ENCODE measurements around the gene DTNB. TPM values are rescaled to one million over a fixed set of nuclear protein-coding genes. Genes with fewer than 3 reads are reported as not detected.

The DTNB gene
- total RNA-seq, 1 donor = 12.9 TPM

- peak in 2 of 3 donors; percentile 21 to 39 for DNase-seq (ENCODE audit: low read depth in 2 of 3, low spot score in 2 of 3)
These were observed 160.7 kb downstream of the DTNB start for GRCh38 chr2:25512707-25513106.

DNA sequence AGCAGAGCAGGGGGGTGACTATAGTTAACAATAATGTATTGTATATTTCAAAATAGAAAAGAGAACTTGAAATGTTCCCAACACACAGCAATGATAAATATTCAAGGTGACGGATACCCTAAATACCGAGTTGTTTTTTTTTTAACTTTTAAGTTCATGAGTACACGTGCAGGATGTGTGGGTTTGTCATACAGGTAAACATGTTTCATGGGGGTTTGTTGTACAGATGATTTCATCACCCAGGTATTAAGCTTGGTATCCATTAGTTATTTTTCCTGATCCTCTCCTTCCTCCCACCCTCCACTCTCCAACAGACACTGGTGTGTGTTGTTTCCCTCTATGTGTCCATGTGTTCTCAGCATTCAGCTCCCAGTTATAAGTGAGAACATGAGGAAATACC is 167.2 kb downstream of the DTNB start:
- DNase-seq (ENCODE audit: low read depth in 2 of 3, low spot score in 2 of 3) = no peak

- no peak for DNase-seq (ENCODE audit: low read depth in 2 of 3, low spot score in 2 of 3)
These were observed 167.8 kb downstream of the DTNB start for GRCh38 chr2:25505622-25506021.

GRCh38 chr2:25505182-25505581 is 168.2 kb downstream of the DTNB start:
- no peak for DNase-seq (ENCODE audit: low read depth in 2 of 3, low spot score in 2 of 3)

DNA sequence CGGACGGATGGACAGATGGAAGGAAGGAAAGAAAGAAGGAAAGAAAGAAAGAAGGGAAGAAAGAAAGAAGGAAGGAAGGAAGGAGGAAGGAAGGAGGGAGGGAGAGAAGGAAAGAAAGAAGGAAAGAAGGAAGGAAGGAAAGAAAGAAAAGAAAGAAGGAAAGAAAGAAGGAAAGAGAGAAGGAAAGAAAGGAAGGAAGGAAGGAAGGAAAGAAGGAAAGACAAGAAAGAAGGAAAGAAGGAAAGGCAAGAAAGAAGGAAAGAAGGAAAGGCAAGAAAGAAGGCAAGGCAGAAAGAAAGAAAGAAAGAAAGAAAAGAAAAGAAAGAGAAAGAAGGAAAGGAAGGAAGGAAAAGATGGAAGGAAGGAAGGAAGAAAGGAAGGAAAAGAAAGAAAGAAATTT is 169.1 kb downstream of the DTNB start:
- no peak for DNase-seq (ENCODE audit: low read depth in 2 of 3, low spot score in 2 of 3)

DNA sequence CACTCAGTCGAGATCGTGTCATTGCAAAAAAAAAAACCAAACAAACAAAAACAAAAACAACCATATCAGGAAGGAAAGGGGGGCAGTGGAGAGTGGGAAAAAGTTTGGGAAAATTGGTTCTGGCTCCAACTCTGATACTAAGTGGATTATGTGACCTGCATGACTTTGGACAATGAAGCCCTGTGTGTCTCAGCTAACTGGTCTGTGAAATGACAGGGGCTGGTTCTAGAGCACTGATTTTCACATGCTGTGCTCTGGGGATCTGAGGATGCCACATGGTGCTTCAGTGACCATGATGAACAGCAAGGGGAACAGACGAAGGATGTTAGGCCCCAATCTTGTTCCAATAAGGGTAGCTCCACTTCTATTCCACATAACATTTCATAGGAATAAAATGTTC is 174.2 kb downstream of the DTNB start:
- no peak for DNase-seq (ENCODE audit: low read depth in 2 of 3, low spot score in 2 of 3)

GRCh38 chr2:25497918-25498407 is 175.4 kb downstream of the DTNB start:
- DNase-seq (ENCODE audit: low read depth in 2 of 3, low spot score in 2 of 3) = no peak

DNA sequence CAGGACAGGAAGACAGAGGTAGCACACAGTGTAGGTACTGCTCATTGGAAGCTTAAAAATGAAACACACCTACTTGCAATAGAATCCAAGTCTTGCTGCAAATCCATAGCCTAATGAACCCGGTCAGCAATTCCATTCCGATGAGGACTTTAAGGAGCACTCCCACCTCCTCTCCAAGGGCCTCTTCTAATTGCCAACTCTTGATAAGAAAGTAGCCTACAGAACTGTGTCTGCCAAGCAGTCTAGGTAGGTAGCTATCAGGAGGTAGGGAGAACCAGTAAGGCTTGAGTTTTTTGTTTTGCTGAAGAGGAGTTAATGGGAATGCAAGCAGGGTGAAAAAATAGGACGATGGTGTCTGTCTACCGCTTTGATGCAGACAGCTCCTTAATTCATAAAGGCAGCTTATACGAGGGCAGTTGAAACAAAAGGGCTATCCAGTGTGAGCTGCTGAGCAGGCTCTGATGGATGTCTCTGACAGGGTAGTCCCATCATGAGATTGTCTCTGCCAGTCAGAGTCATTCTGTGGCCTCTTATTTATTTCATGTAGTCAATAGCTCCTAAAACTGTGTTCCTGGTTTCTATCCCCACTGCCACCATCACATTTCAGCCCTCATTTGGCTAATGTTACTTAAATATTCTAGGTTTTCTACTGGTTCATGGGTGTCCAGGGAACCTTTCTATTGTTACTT is 176.0 kb downstream of the DTNB start:
- no peak for DNase-seq (ENCODE audit: low read depth in 2 of 3, low spot score in 2 of 3)

DNA sequence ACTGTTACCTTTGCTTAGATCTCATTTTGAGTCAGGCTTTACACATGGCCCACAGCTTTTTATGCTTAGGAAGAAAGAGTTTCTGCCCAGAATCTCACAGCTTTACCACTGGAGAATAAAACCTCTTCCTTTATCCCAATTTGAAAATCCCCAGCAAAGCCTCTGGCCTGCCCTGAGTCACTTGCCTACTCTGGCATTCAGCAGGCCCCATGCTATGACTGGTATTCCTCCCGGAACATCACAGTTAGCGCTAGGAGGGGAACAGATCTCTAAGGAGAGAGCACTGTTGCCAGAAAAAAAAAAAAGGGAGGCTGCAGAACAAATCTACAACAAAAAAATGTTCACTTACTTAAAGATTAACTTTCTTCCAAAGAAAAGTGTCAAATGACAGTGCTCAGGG is 178.8 kb downstream of the DTNB start:
- DNase-seq (ENCODE audit: low read depth in 2 of 3, low spot score in 2 of 3) = no peak

GRCh38 chr2:25493207-25493606 is 180.2 kb downstream of the DTNB start:
- no peak for DNase-seq (ENCODE audit: low read depth in 2 of 3, low spot score in 2 of 3)

DNA sequence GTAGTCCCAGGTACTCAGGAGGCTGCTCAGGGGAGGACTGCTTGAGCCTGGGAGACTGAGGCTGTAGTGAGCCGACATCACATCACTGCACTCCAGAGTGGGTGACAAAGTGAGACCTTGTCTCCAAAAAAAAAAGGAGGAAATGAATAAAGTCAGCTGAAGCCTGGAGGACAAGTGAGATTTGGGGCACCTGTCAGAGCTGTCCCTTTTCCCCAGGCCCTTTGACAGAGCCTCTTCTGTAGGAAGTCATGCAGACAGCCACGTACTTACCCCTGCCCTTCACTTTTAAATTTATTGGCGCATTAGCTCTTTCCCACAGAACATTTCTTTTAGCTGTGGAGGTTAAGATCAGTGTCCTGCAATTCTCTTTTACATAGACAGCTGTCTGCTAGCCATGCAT is 180.7 kb downstream of the DTNB start:
- DNase-seq (ENCODE audit: low read depth in 2 of 3, low spot score in 2 of 3) = no peak

- DNase-seq (ENCODE audit: low read depth in 2 of 3, low spot score in 2 of 3) = no peak
These were observed 181.3 kb downstream of the DTNB start for GRCh38 chr2:25491966-25492532.

GRCh38 chr2:25491003-25491696 is 182.2 kb downstream of the DTNB start:
- DNase-seq (ENCODE audit: low read depth in 2 of 3, low spot score in 2 of 3) = no peak

GRCh38 chr2:25490217-25490616 is 183.2 kb downstream of the DTNB start:
- DNase-seq (ENCODE audit: low read depth in 2 of 3, low spot score in 2 of 3) = peak in 1 of 3 donors; percentile 17

DNA sequence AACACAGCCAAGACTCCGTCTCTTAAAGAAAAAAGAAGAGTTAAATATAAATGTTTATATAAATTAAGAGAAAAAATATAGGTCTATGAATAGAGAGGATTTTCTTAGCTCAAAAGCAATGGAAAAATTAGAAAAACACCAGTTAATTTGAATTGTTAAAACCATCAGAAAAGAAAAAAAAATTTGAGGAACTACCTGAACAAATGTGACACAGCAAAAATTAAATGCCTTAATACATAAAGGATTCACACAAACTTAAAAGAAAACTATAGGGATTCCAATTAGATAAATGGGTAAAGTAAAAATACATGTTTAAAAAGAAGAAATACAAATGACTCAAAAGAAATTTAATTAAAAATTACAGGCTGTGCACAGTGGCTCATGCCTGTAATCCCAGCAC is 183.7 kb downstream of the DTNB start:
- DNase-seq (ENCODE audit: low read depth in 2 of 3, low spot score in 2 of 3) = peak in 1 of 3 donors; percentile 32

DNA sequence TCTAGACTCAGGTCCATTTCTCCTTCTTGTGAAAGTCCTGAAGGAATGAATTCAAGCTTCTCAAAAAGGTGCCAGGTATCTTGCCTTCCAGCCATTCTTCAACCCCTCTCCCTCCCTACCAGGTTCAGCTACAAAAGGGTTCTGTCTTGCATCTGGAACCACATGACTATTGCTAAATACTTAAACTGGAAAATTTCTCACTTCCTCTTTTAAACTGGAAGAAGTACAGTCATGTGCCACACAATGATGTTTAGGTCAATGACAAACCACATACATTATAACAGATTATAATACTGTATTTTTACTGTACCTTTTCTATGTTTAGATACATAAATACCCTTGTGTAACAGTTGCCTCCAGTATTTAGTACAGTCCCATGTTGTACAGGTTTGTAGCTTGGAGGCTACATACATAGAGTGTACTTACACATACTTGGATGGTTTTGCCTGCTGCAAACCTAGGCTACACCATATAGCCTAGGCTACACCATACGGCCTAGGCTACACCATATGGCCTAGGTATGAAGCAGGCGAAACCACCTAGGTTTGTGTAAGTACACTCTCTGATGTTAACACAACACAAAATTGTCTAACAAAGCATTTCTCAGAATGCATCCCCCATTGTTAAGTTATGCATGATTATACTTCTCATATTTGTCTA is 189.6 kb downstream of the DTNB start:
- DNase-seq (ENCODE audit: low read depth in 2 of 3, low spot score in 2 of 3) = peak in 2 of 3 donors; percentile 29 to 71

- DNase-seq (ENCODE audit: low read depth in 2 of 3, low spot score in 2 of 3) = no peak
These were observed 191.0 kb downstream of the DTNB start for GRCh38 chr2:25482341-25482740.

GRCh38 chr2:25481381-25482300 is 191.7 kb downstream of the DTNB start:
- no peak for DNase-seq (ENCODE audit: low read depth in 2 of 3, low spot score in 2 of 3)

DNA sequence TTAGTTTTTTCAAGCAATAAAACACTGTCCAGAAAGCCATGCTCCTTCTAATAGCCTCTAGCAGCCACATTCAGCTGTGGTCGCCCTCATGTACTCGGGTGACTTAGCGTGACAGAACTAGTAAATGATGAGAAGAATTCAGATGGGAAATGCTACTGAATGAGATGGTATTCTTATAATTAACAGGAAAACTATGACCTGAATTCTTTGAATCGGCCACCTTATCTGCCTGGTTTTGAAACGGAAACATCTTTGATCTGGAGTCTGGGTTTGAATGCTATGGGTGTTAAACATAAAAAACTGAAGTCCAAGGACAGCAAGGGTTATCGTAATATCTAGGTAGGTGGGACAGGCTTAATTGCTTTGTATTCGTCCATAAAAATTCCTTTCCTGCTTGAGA is 192.8 kb downstream of the DTNB start:
- DNase-seq (ENCODE audit: low read depth in 2 of 3, low spot score in 2 of 3) = no peak

DNA sequence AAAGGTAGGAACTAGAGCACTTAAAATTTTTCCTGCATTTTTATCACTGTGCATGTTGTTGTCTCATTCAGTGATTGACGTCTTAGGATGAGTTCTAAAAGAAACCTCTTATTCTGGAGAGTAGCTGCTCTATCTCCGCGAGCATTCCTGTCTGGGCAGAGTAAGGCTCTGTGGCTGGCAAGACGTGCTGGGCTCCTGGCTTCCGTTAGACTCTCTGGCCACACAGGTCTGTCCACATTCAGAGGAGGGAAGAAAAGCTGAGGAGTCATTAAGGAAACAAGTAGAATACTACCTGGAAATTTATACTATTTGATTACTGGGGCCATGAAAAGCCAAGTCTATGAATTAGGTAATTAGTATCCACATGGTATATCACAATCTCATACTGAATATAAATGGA is 193.6 kb downstream of the DTNB start:
- no peak for DNase-seq (ENCODE audit: low read depth in 2 of 3, low spot score in 2 of 3)
